Measurements from ENCODE around the gene CDK2AP2.

DNA sequence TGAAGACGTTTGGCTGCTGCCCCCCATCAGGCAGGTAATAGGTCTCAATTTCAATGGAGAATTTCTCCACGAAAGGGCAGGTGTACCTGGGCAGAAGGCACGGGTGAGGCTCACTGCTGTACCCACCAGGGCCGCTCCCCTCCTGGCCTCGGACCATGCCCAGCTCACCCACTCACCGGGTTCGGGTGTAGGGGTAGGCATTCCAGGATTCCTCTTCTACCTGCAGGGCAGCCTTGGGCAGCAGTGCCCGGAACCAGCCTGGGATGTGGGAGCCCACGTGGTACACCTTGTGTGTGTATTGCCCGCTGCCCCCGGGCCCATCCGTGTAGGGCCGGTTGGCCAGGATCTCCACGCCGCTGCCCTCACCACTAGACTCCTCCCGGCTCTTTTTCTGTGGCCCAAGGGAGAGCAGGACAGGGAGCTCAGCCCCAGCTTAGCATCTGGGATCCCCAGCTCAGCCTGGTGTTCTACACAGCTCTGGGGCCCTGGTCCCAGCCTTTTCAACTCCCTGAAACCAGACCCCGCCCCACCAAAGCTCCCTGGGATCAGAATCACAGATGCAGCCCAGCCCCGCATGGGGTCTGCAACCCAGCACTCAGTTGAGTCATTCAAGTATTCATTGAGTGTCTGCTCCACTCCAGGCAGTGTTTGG lies 5.5 kb downstream of the CDK2AP2 start:
- TF ChIP-seq SPI1 (IDR thresholded peaks at IDR 0.05; ENCODE audit: low read depth, low read length), result no peak
- TF ChIP-seq TAF1 (IDR thresholded peaks at IDR 0.05; ENCODE audit: low read depth, low read length), result no peak
- no peak for TF ChIP-seq PAX5 (IDR thresholded peaks at IDR 0.05; ENCODE audit: insufficient read depth, low read length, severe bottlenecking)
- no peak for TF ChIP-seq POLR2AphosphoS5 (IDR thresholded peaks at IDR 0.05; ENCODE audit: low read depth, low read length)
